GM18858 (cell line): Measurements from ENCODE around the gene SMC5.

ENCODE experiments used
- ATAC-seq: cut with Tn5 transposase; IDR thresholded peaks from one replicate; pipeline ENCODE4 v1.9.1; 2021; ENCODE audit not compliant: unreplicated experiment

The SMC5 gene

DNA sequence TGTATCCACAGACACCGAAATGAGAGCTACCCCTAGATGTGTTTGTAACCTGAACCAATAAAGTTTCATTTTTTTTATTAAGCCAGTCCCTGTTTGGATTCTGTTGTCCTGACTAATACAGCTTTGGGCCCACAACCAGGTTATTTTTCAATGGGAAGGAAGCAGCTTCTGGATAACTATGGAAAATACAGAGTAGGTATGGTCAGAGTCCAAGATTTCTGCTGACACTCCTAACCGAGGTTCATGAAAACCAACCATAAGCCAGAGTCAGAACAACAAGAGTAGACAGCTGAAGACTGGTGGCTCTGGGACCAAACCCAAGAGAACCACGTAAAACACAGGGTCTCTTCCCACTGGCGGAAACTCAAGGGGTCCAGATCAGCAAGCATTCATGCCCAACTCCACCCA, 144.8 kb downstream of the SMC5 start:
- ATAC-seq: no peak

GRCh38 chr9:70404261-70404660, 145.5 kb downstream of the SMC5 start:
- no peak for ATAC-seq
